Activated naive CD4-positive, alpha-beta T cell treated with anti-CD3 and anti-CD28 coated beads for 36 hours (primary cell): ENCODE data around the gene SELENOV. TPM values are rescaled to one million over a fixed set of nuclear protein-coding genes. Genes with fewer than 3 reads are reported as not detected.

Experiments
- CTCF ChIA-PET: fragments of 350-600 bp; sonication (Branson Sonifier 250); formaldehyde crosslinking; loops from one replicate; lab custom pipeline; 2021; ENCODE audit warnings: antibody characterized with exemption; lab: Charles Lee
- DNase-seq: peaks from one replicate; pipeline ENCODE4 v3.0.0-alpha.2; 2020
- H3K27ac Mint-ChIP-seq: one replicate; pipeline ENCODE4 v1.8.0; 2021; ENCODE audit warnings: mild to moderate bottlenecking, mixed read lengths
- H3K27me3 Mint-ChIP-seq: one replicate; pipeline ENCODE4 v1.8.0; 2021; ENCODE audit warnings: low read depth, mixed read lengths
- H3K36me3 Mint-ChIP-seq: one replicate; pipeline ENCODE4 v1.8.0; 2021; ENCODE audit warnings: low read depth, mixed read lengths
- H3K4me1 Mint-ChIP-seq: one replicate; pipeline ENCODE4 v1.8.0; 2021; ENCODE audit warnings: low read depth, mixed read lengths
- H3K4me3 Mint-ChIP-seq: one replicate; pipeline ENCODE4 v1.8.0; 2021; ENCODE audit warnings: mild to moderate bottlenecking, moderate library complexity, mixed read lengths
- H3K9me3 Mint-ChIP-seq: one replicate; pipeline ENCODE4 v1.8.0; 2021; ENCODE audit warnings: mixed read lengths
- intact Hi-C: fragments of 100-400 bp; cut with micrococcal nuclease; formaldehyde crosslinking; loops from one replicate; pipeline ENCODE4 v1.15.1; 2023
- total RNA-seq, 2 experiments: library from RNA; stranded (reverse); gene quantifications; one replicate each; pipeline ENCODE4 v1.2.3, GENCODE V29; 2021

Gene SELENOV
- total RNA-seq, 2 experiments from 2014 or later, result not detected

DNA sequence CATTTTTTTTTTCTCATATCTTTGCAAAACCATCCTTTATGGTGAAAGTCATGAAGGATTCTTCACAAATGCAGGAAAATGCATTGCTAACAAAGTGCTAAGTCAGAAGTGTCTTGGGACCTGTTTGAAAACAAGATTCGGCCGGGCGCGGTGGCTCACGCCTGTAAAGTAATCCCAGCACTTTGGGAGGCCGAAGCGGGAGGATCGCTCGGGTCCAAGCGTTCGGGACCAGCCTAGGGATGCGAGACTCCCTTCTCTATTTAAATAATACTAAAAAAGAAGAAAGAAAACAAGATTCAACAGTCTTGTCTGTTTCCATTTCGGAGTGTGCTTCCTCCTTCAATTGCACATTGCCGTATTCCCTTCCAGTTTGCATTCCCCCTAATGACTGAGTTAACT lies 16.9 kb downstream of the SELENOV start:
- CTCF ChIA-PET, result interaction anchor here (0.6 to 4.2 kb wide), 14 partner anchors 7 to 145 kb away, joined by 3 to 61 read pairs (median 5); partner anchors contain the start of genes DLL3 and RPS16
- H3K36me3 Mint-ChIP-seq, result peaks cover 1% of the 10 kb centered on the region

DNA sequence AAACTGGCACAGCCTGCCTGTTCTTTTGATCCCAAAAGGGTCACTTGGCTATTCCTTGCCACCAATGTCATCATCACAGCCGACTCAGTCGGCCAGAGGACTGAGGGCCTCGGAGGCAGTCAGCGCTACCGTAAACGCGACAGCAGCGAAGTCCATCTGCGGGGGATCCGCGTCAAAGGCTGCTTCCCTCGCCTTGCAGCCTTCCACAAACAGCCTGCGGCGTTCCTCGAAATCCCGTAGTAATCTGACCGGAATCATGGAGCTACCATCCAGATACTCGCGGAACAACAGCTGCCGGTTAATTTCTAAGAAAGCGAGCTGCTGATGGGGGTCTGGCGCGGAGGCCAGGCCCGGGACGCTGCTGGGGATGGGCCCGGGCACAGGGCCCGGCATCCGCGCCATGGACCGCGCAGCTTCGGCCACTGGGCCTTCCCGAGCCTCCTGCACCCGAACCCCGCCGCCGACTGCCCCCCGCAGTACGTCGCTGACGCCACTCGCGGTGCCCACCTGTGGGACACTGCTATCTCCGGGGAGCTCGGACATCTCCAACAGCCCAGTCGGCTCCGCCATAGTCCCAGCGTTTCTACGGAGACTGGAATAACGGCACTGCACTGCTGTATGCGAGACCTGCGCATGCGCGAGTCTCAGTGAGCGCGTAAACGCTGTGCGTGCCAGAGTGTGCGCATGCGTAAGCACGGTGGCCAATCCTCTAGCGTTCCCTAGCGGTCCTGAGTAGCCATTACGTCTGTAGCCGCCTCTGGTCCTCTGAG lies 17.5 kb downstream of the SELENOV start, which contains the start of gene EID2B:
TSS of gene EID2B (minus strand) at position 620 of the 770 bp plus-strand sequence. CDS start at position 570, 50 bp downstream.
- intact Hi-C loops, result loop anchor here (1.0 to 10.0 kb wide), 8 partner anchors 8 to 408 kb away; partner anchors contain the start of genes DLL3, EID2, PAK4 and TIMM50
- H3K27ac Mint-ChIP-seq, result peak within 1 kb of the TSS; percentile 81
- no peaks in the 10 kb centered on the region for H3K9me3 Mint-ChIP-seq

More for the DNA sequence above, 16.9 kb downstream of the SELENOV start:
- intact Hi-C loops, result loop anchor here (1.0 to 10.0 kb wide), 7 partner anchors 8 to 407 kb away; partner anchors contain the start of genes EID2, PAK4 and TIMM50
- Mint-ChIP-seq H3K27ac (peak overlapping the region; percentile 70), H3K27me3 (no peaks in the 10 kb centered on the region), H3K4me3 (peak overlapping the region; percentile 93), H3K9me3 (no peaks in the 10 kb centered on the region), H3K4me1 (peaks cover 25% of the 10 kb centered on the region)
- no peak for DNase-seq

GRCh38 chr19:39533003-39533512 lies 18.1 kb downstream of the SELENOV start:
- Mint-ChIP-seq H3K4me1 (peaks cover 36% of the 10 kb centered on the region), H3K27ac (no peak overlapping the region), H3K9me3 (no peaks in the 10 kb centered on the region), H3K36me3 (peaks cover 3% of the 10 kb centered on the region), H3K27me3 (no peaks in the 10 kb centered on the region), H3K4me3 (peak overlapping the region; percentile 93)
- DNase-seq, result no peak
- CTCF ChIA-PET, result interaction anchor here (0.6 to 4.2 kb wide), 20 partner anchors 10 to 664 kb away, joined by 3 to 61 read pairs (median 5); partner anchors contain the start of genes DLL3 and RPS16
- intact Hi-C loops, result loop anchor here (1.0 to 10.0 kb wide), 5 partner anchors 35 to 408 kb away; partner anchors contain the start of genes DLL3, PAK4 and TIMM50

More for the DNA sequence above, 17.5 kb downstream of the SELENOV start, which contains the start of gene EID2B:
- Mint-ChIP-seq H3K4me3 (peak within 1 kb of the TSS; percentile 93), H3K36me3 (peaks cover 1% of the 10 kb centered on the region), H3K4me1 (peaks cover 29% of the 10 kb centered on the region), H3K27me3 (no peaks in the 10 kb centered on the region)
- peak; percentile 96 for DNase-seq
- CTCF ChIA-PET, result interaction anchor here (0.6 to 4.2 kb wide), 26 partner anchors 8 to 663 kb away, joined by 3 to 61 read pairs (median 4); partner anchors contain the start of genes DLL3 and RPS16

DNA sequence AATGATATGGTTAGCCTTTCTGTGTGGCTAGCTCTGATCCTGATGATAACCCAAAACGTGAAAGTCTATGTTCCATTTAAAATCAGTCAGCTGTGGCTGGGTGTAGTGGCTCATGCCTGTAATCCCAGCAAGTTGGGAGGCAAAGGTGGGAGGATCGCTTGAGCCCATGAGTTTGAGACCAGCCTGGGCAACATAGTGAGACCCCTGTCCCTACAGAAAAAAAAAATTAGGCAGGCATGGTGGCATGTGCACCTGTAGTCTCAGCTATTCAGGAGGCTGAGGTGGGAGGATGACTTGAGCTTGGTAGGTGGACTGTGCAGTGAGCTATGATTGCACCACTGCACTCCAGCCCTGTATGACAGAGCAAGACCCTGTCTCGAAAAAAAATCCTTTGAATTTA lies 18.9 kb downstream of the SELENOV start:
- DNase-seq, result no peak
- Mint-ChIP-seq H3K4me3 (no peak overlapping the region), H3K27me3 (no peaks in the 10 kb centered on the region), H3K9me3 (no peaks in the 10 kb centered on the region), H3K27ac (no peak overlapping the region), H3K36me3 (peaks cover 8% of the 10 kb centered on the region), H3K4me1 (peaks cover 36% of the 10 kb centered on the region)
- CTCF ChIA-PET, result interaction anchor here (0.7 to 4.2 kb wide), 14 partner anchors 9 to 141 kb away, joined by 3 to 61 read pairs (median 6); partner anchors contain the start of genes DLL3 and RPS16
- intact Hi-C loops, result loop anchor here (1.0 to 10.0 kb wide), 5 partner anchors 35 to 409 kb away; partner anchors contain the start of genes DLL3, PAK4 and TIMM50

DNA sequence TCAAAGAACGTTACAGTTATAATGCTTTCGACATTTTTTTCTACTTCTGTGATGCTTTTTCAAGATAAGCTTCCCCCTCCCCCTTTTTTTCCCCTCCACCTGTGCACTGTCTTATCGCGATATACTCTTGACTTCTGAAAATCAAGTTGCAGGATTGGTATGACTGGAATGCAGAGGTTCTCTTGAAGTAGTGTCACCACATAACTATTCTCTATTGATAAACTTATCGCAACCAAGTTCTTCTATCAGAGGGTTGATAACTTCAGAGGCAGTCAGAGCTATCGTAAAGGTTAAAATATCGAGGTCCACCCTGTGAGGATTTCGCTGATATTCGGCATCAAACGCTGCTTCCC lies 24.2 kb downstream of the SELENOV start:
- intact Hi-C loops, result loop anchor here (10.0 kb wide), 1 partner anchor 324 kb away; no protein-coding TSS in a partner anchor
- H3K27ac Mint-ChIP-seq, result peak overlapping the region; percentile 94
- peaks cover 55% of the 10 kb centered on the region for H3K4me1 Mint-ChIP-seq
- H3K4me3 Mint-ChIP-seq, result peak overlapping the region; percentile 91
- CTCF ChIA-PET, result interaction anchor here (1.3 kb wide), 1 partner anchor 99 kb away, joined by 4 read pairs; no protein-coding TSS in a partner anchor
- no peaks in the 10 kb centered on the region for H3K9me3 Mint-ChIP-seq
- peak; percentile 25 for DNase-seq
- H3K36me3 Mint-ChIP-seq, result peaks cover 10% of the 10 kb centered on the region
- H3K27me3 Mint-ChIP-seq, result no peaks in the 10 kb centered on the region

DNA sequence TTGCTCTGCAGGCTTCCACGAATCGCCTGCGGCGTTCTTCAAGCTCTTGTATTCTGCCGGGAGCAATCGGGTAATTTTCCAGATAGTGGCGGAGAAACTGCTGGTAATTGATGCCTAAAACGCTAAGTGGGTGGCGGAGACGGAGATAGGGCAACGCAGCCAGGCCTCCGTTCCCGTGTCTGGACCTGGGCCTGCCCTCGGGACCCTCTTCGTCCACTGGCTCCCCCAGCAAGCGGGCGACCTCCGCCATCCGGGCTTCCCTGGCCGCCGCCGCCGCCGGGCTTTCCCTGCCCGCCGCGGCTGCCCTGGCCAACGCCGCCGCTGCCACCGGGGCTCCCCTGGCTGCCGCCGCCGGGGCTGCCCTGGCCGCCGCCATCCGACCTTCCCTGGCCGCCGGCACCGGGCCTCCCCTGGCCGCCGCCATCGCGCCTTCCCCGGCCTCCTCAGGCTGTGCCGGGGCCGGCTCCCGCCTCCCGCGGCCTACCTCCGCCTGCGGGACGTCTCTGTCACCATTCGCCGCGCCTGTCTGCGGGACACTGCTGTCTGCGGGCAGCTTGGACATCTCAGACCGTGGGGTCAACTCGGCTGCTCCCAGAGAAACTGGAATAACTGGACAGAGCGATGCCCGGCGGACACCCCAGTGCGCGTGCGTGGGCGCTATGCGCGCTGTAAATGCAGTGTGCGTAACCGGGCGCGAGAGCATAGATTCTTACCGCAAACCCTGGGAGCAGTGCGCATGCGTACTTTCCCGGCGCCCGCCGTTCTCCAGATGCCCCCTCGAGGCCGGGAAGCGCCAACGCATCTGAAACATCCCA lies 24.8 kb downstream of the SELENOV start, which contains the start of gene EID2:
TSS of gene EID2 (minus strand) at position 644 of the 815 bp plus-strand sequence. CDS start at position 562, 82 bp downstream.
- H3K4me1 Mint-ChIP-seq, result peaks cover 61% of the 10 kb centered on the region
- H3K27me3 Mint-ChIP-seq, result no peaks in the 10 kb centered on the region
- CTCF ChIA-PET, result interaction anchor here (1.1 to 3.3 kb wide), 4 partner anchors 65 to 133 kb away, joined by 3 to 19 read pairs (median 4); no protein-coding TSS in a partner anchor

DNA sequence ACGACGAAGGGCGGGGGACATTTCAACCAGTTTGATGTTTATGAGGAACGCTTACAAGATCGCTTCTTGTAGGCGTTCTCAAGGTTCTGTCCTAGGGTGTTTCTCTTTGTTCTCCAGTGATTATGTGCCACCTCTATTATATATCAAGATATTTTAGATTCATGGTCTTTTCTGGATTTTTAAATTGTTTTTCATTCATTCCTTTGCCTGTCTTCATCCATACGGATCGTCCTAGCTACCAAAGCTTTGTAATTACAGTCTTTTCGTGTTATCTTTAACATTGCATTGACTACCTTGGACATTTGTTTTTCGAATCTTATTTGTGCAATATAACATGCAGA lies 25.4 kb downstream of the SELENOV start:
- intact Hi-C loops, result loop anchor here (1.0 to 10.0 kb wide), 6 partner anchors 8 to 304 kb away; partner anchors contain the start of genes EID2B, FBL, GMFG and PLEKHG2
- Mint-ChIP-seq H3K27me3 (no peaks in the 10 kb centered on the region), H3K4me3 (peak overlapping the region; percentile 93), H3K9me3 (no peaks in the 10 kb centered on the region), H3K27ac (peak overlapping the region; percentile 97), H3K4me1 (peaks cover 64% of the 10 kb centered on the region), H3K36me3 (peaks cover 10% of the 10 kb centered on the region)
- DNase-seq, result no peak
- CTCF ChIA-PET, result interaction anchor here (0.7 to 3.3 kb wide), 5 partner anchors 37 to 132 kb away, joined by 3 to 19 read pairs (median 3); no protein-coding TSS in a partner anchor

More for the DNA sequence above, 24.8 kb downstream of the SELENOV start, which contains the start of gene EID2:
- H3K4me3 Mint-ChIP-seq, result peak within 1 kb of the TSS; percentile 93
- H3K27ac Mint-ChIP-seq, result peak within 1 kb of the TSS; percentile 97
- intact Hi-C loops, result loop anchor here (1.0 to 10.0 kb wide), 7 partner anchors 7 to 325 kb away; partner anchors contain the start of genes EID2B, FBL, GMFG and PLEKHG2
- H3K36me3 Mint-ChIP-seq, result peaks cover 10% of the 10 kb centered on the region
- H3K9me3 Mint-ChIP-seq, result no peaks in the 10 kb centered on the region
- DNase-seq, result peak; percentile 97

GRCh38 chr19:39542206-39542605 lies 27.3 kb downstream of the SELENOV start:
- CTCF ChIA-PET, result interaction anchor here (0.7 to 3.3 kb wide), 6 partner anchors 9 to 138 kb away, joined by 3 to 19 read pairs (median 6); partner anchors contain the start of genes DLL3 and EID2B
- Mint-ChIP-seq H3K4me3 (no peak overlapping the region), H3K36me3 (peaks cover 10% of the 10 kb centered on the region), H3K9me3 (no peaks in the 10 kb centered on the region), H3K4me1 (peaks cover 71% of the 10 kb centered on the region), H3K27me3 (no peaks in the 10 kb centered on the region), H3K27ac (peak overlapping the region; percentile 6)
- no peak for DNase-seq
- intact Hi-C loops, result loop anchor here (5.0 to 10.0 kb wide), 2 partner anchors 205 to 303 kb away; partner anchors contain the start of genes FBL and GMFG

GRCh38 chr19:39543477-39543857 lies 28.5 kb downstream of the SELENOV start:
- Mint-ChIP-seq H3K36me3 (peaks cover 4% of the 10 kb centered on the region), H3K4me3 (no peak overlapping the region), H3K27ac (no peak overlapping the region), H3K27me3 (no peaks in the 10 kb centered on the region), H3K9me3 (no peaks in the 10 kb centered on the region), H3K4me1 (peaks cover 59% of the 10 kb centered on the region)
- DNase-seq, result no peak
- CTCF ChIA-PET, result interaction anchor here (0.6 to 1.9 kb wide), 6 partner anchors 9 to 433 kb away, joined by 3 to 7 read pairs (median 4); partner anchors contain the start of genes DLL3 and EID2B
- intact Hi-C loops, result loop anchor here (5.0 to 10.0 kb wide), 2 partner anchors 206 to 301 kb away; partner anchors contain the start of genes FBL and GMFG

GRCh38 chr19:39544226-39544903 lies 29.4 kb downstream of the SELENOV start:
- Mint-ChIP-seq H3K4me1 (peaks cover 54% of the 10 kb centered on the region), H3K27me3 (no peaks in the 10 kb centered on the region), H3K4me3 (no peak overlapping the region), H3K36me3 (peaks cover under 1% of the 10 kb centered on the region), H3K27ac (peak overlapping the region; percentile 65), H3K9me3 (no peaks in the 10 kb centered on the region)
- DNase-seq, result peak; percentile 38
- intact Hi-C loops, result loop anchor here (5.0 to 10.0 kb wide), 2 partner anchors 207 to 300 kb away; partner anchors contain the start of genes FBL and GMFG
- CTCF ChIA-PET, result interaction anchor here (0.6 to 5.4 kb wide), 7 partner anchors 10 to 434 kb away, joined by 3 to 38 read pairs (median 3); no protein-coding TSS in a partner anchor
